ENCODE results near the gene CSNK2A1.

Gene CSNK2A1

GRCh38 chr20:563187-563586, 19.6 kb upstream of the CSNK2A1 start:
- no peak for ATAC-seq

DNA sequence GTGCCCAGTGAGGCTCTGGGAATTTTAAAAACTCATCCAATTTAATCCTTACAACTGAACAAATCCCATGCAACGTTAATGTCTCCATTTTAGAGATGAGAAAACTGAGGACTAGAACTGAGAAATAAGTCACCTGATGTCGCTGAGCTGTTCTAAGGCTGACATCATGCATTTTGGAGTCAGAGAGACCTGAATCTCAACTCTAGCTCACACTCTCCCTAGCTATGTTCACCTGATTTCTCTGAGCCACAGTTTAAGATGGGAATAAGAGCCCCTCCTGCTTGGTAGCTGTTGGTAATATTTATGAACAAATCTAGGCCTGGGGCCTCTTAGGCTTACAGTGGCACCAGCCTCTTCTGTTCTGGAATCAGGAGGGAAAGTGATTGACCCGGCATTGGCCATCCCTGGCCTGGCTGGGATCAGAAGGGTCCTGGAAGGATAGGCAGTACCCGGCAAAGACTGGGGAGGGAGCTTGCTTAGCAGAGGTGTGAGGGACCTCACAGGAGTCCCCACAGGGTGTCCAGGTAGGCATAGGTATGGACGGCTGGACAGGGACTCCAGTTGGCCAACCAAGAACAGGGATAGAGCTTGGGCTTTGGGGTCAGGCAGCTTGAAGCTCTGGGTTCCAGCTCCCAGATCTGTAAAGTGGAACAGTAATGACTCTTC, 18.8 kb upstream of the CSNK2A1 start:
- no peak for ATAC-seq

DNA sequence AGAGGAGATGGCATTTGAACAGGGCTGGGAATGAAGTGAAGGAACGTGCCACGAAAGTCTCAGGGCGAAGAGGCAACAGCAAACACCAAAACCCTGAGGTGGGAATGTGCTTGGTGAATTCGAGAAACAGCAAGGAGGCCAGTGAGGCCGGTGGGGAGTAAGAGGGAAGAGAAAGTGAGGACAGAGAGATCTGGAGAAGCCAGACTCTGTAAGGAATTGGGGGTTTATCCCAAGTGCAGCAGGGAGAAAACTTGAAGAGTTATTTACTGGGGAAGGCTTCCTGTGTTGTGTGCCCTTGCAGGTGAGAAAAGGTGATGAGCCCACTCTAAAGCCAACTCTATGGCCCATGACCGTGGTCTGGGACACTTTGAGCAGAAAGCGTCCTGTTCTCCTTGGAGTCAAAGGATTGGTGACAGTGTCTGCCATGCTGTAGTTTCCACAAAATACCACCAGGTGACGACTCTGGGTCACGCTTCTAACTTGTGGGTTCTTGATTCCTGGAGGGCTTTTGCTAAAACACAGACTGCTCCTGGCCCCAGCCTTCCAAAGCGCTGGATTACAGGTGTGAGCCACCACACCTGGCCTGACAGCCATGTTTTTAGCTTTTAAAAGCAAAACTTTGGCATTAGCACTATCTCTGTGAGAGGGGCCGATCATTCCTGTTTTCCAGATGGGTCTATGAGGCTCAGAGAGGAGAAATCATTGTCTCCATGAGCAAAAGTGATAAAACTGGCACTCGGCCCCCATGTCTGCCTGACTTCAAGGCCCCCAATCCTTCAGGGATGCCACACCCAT, 18.0 kb upstream of the CSNK2A1 start:
- ATAC-seq: peak; percentile 56 to 70

DNA sequence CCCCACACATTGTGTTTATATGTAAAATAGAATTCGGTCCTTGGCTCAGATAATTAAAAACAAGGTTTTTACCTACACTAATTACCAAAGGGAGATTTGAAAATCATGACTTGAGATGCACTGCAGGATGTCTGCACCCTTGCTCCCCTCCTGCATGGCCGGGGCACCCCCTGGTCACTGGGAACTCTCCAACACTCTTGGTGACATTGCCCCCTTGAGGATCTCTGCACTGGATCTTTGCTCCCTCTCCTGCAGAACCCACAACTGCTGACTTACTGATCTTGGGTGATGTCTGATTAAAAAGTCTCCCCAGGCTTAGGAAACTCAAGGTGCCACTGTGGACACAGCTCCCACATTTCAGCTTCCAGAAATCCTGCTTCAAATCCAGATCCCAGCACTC, 17.1 kb upstream of the CSNK2A1 start:
- ATAC-seq: no peak

- ATAC-seq: no peak
Measured at GRCh38 chr20:558117-558516, 14.5 kb upstream of the CSNK2A1 start.

- ATAC-seq: no peak
Measured at GRCh38 chr20:556984-557383, 13.4 kb upstream of the CSNK2A1 start.

GRCh38 chr20:555976-556385, 12.4 kb upstream of the CSNK2A1 start:
- ATAC-seq: no peak

DNA sequence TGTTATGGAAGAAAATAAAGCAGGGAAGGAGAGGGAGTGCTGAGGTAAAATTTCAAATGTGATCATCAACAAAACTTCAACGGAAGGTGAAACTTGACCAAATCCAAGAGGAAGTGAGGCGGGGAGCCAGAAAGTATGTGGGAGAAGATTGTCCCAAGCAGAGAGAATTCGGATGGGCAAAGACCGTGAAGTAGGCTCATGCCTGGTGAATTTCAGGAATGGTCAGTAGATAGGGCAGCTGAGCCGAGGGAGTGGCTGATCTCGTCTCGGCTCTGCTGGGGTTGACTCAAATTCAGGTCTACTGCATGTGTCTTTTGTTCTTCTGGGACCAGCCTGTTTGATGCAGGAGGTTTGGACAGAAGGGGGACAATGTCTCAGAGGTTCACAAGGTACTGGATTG, 7.0 kb upstream of the CSNK2A1 start:
- ATAC-seq: no peak

DNA sequence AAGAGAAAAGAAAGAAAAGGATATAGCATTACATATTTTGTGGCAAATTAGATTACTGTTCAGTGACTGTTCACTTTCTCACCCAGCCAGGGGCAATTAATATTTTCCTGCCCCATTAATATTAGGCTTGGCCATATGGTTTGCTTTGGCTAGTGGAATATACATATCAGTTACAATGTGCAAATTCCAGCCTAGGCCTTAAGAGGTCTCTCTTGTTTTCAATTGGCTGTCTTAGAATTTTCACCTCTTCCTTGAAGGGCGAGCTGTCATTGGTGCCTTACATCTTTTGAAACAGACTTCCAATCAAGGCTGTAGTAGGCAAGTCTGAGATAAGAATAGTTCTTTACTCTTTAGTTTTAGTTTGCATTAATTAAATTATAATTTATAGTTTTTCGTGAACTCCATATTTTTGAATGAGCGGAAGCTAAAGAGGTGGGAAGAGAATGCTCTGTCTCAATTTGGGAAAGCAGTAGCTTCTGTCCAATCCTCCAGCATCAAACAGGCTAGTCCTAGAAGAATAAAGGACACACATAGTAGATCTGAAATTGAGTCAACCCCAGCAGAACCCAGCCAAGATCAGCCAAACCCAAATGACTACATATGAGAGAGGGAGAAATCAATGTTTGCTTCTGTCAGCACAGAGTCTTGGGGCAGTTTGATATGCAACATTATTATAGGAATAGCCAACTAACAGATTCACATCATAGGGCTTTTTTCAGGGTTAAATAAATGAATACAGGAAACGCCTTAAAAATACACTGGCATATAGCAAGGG, 6.3 kb upstream of the CSNK2A1 start:
- no peak for ATAC-seq

GRCh38 chr20:548906-549305, 5.3 kb upstream of the CSNK2A1 start:
- ATAC-seq: no peak

DNA sequence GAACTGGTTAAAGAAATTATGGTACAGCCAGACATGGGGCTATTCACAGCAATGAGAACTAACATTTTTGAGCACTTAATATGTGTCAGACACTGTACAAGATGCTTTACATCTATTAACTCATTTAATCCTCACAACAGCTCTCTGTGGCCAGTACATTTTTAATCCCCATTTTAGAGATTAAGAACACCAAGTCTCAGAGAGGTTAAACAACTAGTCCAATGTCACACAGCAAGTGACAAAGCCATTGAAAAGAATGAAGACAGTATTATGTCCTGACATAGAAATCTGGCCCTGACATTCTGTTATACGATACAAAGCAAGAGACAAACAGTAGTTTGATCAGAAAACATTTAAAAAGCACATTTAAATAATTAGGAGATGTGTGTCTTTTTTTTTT, 3.8 kb upstream of the CSNK2A1 start:
- ATAC-seq: no peak

GRCh38 chr20:546353-546752, 2.8 kb upstream of the CSNK2A1 start:
- no peak for ATAC-seq

GRCh38 chr20:544153-544725, 649 bp upstream of the CSNK2A1 start:
- ATAC-seq: no peak

DNA sequence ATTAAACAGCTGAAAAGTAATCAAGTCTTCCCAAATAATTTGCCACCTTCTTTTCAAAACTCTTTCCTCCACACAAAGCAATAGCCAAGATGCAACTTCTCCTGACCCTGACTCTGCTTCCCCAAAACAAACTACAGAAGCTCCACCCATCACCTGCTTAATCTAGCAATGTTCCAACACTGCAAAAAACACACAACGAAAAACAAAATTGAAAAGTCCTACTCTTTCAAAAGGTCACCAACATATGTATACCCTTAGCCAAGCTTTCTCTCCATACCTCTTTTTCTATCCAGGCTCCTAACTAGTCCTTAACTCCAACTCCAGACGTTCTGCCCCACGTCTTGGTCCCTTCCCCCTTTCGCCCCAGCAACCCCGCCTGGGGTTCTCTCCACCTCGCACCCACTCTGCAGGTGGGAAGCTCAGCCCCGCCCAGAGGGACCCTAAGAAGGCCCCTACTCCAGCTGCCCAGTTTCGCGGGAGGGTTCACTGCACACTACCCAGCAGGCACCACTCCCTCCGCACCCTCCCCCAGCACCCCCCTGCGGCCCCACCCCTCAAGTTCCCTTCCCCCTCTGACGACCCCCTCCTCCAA, 717 bp downstream of the CSNK2A1 start:
- no peak for ATAC-seq

DNA sequence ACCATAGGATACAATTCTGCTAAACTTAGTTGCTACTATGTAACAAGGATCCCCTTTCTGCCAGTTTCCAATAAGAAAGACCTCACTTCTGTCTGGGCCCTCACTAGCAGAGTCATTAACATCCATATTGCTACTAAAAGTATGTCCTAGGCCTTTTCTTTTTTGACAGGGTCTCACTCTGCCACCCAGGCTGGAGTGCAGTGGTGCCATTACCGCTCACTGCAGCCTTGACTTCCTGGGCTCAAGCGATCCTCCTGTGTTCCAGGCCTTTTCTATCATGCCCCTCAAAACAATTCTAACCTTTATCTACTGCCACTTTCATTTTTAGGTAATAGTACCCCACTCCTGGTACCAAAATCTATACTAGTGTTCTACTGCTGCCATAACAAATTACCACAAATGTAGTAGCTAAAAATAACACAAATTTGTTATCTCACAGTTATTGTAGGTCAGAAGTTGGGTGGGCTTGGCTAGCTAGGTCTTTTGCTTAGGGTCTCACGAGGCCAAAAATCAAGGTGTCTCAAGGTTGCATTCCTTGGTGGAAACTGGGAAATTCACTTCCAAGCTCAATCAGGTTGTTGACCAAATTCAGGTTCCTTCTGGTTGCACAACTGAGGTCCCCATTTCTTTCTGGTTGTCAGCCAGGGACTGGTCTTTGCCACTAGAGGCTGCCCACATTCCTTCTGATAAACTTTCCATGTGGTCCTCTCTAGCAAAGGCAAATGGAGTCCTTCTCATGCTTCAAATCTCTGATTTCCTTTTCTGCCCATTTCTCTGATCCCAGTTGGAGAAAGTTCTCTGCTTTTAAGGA, 3.0 kb downstream of the CSNK2A1 start:
- no peak for ATAC-seq

GRCh38 chr20:539848-540247, 3.7 kb downstream of the CSNK2A1 start:
- ATAC-seq: no peak

- ATAC-seq: no peak
Measured at GRCh38 chr20:539191-539590, 4.4 kb downstream of the CSNK2A1 start.

GRCh38 chr20:537983-538382, 5.6 kb downstream of the CSNK2A1 start:
- no peak for ATAC-seq

DNA sequence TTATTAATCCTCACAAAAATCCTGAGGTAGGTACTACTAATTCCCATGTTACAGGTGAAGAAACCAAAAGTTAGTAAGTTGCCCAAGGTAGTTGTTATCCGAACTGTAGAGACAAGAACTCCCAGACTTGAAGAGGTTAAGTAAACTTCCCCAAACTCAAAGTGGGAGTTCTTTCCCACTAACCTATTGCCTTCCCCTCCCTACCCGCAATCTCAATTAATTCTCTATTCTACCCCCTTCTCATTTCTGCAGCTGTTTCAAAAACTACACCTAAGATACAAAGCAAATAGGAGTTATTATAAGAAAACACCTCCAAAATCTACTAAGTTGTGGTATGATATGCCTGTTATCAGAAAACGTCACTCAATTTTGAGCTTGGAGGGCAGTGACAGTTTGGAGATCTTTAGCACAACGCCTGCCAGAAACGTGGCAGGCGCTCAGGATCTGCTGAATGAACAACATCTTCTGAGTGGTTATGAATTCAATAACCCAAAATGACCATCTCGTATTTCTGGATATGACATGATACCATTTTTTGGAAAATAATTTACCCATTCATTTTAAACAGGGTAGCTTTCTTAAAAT, 7.1 kb downstream of the CSNK2A1 start:
- ATAC-seq: no peak

DNA sequence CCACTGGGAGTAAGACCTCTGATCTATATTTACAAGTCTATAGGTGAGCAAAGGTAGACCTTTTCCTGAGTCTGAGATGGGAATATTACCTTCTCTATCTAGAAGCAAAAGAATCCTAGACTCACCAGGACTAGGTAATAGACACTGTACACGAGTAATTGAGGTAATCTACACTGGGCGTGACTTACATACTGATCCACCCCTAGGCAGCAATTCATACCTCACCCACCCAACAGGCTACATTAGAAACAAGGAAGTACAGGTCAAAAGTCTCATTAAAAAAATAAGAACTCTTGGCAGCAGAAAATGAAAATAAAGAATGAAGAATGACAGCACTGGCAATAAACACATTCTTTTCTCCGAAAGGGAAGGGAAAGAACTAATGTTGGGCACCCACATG, 7.6 kb downstream of the CSNK2A1 start:
- no peak for ATAC-seq

GRCh38 chr20:533526-533925, 10.1 kb downstream of the CSNK2A1 start:
- ATAC-seq: no peak

- no peak for ATAC-seq
Measured at GRCh38 chr20:532530-532929, 11.1 kb downstream of the CSNK2A1 start.
